PFSK-1 (cell line): ENCODE measurements around the gene NPL.

ENCODE experiments used
- POLR2AphosphoS5 ChIP-seq: IDR thresholded peaks from 2 replicates; pipeline ENCODE4 v1.6.1; 2012; ENCODE audit warnings: low read depth, mild to moderate bottlenecking, control low read depth, low read length, moderate library complexity
- SIN3A ChIP-seq: IDR thresholded peaks from 2 replicates; pipeline ENCODE4 v1.6.1; 2012; ENCODE audit warnings: mild to moderate bottlenecking, low read length, moderate library complexity, borderline replicate concordance; ENCODE audit not compliant: insufficient read depth

DNA sequence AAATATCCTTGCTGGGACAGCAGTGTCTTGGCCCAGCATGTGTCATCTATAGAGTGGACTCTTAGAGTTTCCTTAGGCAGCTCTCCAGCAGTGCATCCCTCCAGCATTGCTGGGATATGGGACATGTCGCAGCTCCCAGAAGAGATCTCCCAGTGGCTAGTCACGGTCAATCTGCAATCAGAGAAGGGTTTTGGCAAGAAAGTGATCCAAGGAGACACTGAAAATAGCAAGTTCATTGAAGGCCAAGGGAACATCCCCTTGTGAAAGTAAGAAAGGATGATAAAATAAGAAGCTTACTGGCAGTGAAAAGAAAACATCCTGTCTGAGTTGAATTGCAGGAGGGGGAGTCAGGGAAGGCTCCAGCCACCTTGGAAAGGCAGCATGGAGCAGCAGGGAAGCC lies 19.3 kb upstream of the NPL start:
- no peak for TF ChIP-seq SIN3A
- no peak for TF ChIP-seq POLR2AphosphoS5
